ENCODE data around the gene BRSK2.

BRSK2 gene

DNA sequence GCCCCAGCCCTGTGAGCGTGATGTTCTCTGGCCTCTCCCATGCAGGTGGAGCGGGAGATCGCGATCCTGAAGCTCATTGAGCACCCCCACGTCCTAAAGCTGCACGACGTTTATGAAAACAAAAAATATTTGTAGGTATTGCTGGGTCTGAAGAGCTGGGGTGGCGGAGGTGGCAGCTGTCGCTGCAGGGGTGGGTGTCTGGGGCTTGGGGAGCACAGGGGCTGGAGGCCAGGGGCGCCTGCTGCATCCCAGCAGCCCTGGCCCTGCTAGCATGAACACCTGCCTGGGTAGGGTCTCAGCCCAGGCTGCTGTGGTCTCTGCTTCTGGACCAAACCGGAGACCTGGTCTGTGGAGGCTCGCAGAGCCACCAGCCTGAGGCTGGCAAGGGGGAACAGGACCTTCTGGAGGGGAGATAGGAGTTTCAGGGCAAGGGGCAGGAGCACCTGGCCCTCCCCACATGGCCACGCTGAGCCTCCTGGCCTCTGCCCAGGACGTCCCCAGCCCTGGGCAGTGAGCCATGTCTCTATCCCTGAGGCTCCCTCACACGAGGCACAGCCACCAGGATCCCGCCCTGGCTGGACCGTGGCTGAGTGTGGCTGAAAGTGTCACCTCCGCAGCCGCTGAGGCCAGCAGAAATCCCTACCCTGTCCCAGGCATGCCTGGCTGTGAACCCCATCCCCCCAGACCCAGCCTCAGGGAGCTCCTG is 48.7 kb downstream of the BRSK2 start:
- no peak for DNase-seq

DNA sequence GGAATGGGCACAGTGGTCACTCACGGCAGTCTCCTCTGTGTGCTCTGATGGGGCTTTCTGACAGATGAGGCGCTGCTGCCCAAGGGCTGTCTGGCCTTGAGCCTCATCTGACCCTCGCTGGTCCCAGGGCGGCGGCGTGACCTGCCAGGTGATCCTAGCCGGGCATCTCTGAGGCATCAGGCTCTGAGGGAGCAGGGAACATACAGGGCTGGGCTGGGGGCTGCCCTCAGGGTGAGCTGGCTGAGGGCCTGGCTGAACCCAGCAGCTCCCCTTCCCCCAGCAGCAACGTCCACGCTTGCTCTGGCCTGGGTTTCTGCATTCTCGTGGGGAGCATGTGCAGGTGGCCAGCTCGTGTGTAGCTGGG is 49.2 kb downstream of the BRSK2 start:
- no peak for DNase-seq

DNA sequence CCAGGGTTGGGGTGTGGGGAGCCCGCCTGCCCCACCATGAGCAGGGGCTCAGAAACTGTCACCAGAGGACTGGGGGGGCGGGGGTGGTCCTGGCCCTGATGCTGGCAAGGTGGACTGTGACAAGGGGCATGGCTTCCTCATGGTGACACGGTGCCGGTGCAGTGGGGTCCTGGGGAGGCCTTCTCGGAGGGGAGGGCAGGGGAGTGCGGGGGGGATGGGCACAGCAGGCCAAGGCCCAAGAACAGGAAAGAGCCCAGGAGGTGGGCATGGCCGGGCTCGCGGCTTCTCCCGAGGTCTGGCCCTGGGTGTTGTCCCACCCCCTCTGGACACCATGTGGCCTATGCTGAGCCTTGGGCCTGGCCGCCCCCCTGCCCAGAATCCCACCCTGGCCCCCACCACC is 49.6 kb downstream of the BRSK2 start:
- DNase-seq = no peak

DNA sequence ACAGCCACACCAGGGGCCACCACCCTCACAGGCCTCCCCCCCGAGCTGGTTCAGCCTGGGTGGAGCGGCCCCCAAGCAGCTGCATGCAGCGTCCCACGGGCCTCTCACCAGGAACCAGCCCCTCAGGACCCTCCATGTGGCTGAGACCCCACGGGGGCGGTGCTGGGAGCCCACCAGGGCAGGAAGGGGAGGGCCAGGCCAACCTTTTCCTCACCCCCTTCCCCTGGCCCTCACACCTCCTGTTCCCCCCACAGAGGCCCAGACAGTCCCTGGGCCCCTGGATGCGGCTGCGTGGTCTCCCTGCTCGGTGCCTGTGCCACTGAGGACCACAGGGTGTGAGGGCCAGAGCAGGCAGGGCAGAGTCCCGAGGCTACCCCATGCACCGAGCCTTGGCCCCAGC is 50.3 kb downstream of the BRSK2 start:
- DNase-seq = no peak

DNA sequence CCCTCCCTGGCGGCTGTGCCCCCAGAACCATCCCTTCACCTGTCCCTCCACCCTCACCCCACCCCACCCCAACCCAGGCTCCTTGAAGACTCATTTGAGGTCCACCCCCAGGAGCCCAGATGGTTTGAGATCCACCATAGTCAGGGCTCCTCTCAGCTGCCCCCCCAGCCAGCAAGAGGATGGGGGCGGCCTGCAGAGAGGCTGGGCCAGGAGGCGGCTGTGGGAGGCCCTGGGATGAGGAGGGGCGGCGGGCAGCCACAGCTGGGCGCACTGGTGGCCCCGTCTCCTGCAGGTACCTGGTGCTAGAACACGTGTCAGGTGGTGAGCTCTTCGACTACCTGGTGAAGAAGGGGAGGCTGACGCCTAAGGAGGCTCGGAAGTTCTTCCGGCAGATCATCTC is 50.8 kb downstream of the BRSK2 start:
- DNase-seq = no peak

DNA sequence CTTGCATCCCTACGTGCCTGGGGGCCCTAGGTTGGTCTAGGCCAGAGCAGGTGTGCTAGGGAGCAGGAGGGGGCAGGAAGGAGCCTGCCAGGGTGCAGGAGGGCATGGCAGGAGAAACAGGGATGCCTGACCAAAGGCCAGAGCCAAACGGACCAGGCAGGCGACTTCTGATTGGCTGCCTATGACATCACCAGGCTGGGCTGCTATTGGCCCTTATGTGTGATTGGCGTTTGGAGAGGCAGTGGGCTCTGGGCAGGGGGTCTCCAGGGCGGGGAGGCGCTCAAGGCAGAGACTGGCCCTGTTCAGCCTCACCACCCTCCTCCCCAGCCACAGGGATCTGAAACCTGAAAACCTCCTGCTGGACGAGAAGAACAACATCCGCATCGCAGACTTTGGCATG is 52.4 kb downstream of the BRSK2 start:
- no peak for DNase-seq

DNA sequence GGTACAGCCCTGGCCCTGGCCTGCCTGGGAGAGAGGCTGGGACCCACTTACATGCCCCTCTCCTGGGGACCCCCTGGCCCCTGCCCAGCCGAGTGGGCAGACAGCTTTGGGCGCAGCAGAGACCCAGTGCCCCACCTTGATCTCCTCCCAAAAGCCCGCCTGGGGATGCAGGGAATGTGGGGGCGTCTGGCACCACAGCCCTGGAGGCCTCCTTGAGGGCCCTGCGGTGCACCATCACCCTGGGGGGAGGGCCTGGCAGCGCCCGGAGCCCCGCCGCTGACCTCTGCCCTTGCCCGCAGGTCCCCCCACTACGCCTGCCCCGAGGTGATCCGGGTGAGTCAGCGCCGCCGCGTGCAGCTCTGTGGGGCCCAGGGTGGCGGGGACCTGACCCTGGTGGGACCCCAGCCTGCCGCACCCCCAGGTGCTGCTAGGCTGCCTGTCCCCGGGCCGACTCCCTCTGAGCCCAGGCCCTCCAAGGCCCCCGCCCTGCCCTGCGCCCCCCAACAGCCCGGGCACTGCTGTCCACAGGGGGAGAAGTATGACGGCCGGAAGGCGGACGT is 53.2 kb downstream of the BRSK2 start:
- DNase-seq = no peak

DNA sequence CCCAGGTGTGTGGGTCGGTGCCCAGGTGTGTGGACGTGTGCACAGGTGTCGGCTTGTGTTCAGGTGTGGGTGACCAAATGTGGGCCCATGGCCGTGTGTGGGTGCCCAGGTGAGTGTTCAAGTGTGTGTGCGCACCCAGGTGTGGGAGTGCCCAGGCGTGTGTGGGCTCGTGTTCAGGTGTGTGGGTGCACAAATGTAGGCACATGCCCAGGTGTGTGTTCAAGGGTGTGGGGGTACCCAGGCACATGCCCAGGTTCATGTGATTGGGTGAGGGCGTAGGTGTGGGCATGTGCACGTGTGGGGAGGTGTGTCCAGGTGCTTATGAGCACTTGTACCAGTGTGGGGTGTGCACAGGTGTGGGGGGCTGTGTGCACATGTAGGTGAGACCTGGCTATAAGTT is 54.0 kb downstream of the BRSK2 start:
- no peak for DNase-seq

DNA sequence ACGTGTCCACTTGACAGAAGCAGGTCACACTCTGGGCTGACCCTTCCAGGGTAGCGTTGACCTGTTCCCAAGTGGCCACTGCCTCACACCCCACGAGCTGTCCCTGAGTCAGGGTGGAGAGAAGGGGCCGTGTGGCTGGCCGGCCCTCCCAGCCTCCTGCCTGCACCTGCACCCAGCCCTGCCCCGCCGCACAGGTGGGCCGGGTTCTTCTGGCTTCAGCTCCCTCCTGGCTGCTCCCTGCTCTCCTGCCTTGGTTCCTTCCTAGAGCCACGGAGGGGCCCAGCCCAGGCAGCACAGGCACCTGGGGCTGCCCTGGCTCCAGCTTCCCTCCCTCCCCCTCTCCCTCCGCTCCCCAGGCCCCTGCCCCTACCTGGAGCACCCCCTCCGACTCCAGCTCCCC is 54.6 kb downstream of the BRSK2 start:
- no peak for DNase-seq

DNA sequence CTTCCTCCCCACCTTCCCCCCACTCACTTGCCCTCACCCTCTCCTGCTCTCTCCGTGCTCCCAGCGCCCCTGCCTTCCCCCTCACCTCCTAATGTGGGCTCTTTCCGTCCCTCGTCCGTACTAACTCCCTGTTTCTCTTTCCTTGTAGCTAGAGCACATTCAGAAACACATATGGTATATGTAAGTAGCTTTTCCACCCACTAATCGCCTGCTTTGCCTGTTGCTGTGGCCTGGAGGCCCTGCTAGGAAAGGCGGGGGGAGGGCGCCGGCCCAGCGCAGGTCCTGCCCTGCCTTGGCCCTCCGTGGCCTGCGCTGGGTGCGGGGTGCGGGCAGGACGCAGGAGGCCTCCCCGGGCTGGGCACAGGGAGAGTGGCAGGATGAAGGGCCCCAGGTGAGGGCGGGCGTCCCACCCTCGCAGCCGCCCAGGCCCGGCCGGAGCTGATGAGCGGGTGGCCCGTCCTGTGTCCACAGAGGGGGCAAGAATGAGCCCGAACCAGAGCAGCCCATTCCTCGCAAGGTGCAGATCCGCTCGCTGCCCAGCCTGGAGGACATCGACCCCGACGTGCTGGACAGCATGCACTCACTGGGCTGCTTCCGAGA is 55.2 kb downstream of the BRSK2 start:
- DNase-seq = no peak

DNA sequence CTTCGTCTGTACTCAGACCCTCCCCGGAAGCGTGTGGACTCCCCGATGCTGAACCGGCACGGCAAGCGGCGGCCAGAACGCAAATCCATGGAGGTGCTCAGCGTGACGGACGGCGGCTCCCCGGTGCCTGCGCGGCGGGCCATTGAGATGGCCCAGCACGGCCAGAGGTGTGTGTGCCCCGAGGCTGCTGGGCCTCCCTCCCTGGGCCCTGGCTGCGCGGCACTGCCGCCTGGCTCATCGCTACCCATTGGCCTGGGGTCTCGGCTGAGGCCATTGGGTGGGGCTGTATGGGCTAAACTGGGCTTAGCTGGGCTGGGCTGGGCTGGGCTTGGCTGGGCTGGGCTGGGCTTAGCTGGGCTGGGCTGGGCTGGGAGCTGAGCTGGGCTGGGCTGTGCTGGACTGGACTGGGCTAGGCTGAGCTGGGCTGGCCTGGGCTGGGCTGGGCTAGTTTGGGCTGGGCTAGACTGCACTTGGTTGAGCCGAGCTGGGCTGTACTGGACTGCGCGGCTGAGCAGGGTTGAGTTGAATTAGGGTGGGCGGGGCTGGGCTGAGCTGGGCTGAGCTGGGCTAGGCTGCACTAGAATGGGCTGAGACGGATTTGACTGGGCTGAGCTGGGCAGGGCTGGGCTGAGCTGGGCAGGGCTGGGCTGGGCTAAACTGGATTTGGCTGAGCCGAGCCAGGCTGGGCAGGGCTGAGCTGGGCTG is 56.2 kb downstream of the BRSK2 start:
- DNase-seq = no peak

DNA sequence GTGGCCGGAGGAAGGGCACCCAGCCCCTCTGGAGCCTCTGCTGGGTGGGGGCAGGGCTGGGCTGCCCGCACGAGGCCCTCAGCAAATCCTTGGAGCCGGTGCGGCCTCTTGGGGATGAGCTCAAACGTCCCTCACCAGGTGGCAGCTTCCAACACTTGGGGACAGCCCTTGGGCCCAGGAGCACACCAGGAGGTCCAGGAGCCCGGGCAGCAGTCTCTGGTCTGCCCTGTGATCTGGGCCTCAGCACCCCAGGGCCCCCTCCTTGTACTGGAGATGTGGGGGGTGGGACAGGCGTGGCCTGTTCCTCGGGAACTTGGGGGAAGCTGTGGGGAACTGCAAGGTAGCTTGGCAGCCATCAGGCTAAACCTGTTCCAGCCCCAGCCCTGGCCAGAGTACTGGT is 56.9 kb downstream of the BRSK2 start:
- DNase-seq = no peak

DNA sequence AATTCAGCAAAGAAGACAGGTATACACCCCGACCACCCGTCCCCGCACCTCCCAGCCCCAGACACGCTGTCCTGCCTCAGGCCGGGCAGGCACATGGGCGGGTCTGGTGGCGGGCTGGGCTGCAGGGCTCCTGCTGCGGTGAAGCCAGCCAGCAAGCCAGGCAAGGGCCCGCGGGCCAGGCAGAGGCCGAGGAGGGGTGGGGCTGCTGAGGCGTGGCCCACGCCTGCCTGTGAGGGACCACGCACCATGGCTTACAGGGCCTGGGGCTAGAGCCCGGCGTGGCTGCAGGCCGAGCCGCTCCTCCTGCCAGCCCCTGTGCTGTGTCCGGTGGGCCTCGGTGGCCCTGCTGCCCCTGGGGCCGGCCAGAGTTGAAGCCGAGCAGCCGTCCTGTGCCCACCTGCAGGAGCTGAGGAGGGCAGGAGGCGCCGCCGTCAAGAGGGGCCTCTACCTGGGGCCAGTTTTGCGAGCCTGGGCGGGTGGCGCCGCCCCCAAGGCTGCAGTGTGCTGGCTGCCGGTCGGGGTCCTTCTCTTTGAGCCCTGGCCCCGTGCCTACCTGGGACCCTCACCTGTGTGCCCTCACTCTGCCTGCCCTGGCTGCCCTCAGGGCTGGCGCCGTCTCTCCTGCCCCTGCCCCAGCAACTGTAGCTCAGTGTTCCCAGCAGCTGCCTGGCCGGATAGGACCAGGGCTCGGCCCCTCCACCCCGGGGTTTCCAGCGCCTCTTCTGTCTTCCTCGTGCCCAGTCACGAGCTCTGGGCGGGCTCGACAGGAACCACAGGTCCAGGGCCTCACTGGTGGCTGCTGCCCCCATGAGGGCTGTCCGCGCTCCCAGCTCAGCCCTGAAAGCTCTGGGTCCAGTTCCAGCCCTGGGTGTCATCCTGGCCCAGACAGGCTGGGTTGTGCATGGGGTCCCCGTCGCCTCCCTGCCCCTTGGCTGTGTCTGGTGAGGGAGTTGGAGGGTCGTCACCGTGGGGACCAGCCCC is 58.4 kb downstream of the BRSK2 start:
- no peak for DNase-seq

DNA sequence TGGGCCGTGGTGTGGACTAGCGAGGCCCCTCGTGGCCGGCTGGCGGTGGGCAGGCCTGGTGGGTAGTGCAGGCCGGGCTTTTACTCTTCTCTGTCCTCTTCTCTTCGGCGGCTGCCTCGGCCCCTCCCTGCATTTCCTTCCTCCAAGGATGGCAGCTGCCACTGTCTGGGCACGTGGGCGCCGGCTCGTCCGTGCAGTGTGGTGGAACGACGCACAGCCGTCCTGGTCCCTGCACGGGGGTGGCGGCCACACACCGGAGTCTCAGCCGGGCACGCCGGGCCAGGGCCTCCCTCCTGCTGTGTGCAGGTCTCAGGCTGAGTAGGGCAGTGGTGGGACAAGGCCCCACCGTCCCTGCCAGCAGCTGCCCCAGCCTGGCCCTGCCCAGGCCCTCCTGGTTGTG is 59.1 kb downstream of the BRSK2 start:
- no peak for DNase-seq

DNA sequence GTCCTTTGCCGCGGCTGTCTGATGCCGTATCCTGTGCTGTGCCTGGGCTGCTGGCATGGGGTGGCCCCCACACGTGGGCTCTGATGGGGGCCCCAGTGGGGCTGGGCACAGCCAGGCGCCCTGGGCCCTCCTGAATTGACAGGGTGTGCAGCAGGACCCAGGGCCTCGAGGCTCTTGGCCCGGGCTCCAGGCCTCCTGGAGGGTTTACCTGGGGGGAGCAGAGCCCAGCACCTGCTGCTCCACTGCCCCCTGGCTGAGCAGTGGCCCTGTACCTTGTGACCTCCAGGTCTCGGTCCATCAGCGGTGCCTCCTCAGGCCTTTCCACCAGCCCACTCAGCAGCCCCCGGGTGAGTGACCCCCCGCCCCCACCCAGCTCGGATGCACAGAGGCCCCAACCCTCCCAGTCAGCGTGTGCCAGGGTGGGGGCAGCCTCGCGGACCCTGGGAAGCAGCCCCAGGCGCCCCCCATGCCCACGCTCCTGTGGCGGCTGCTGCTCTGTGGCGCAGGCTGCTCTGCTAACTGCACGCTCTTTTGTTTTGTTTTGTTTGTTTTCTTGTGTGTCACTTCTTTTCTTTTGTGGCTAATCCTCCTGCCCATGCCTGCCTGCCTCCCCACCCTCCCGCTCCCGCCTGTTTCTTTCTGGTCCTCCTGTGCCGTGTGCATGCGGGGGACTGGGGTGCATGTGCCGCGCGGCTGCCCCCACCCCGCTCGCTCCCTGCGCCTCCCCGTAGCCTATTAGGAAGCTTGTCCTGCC is 59.9 kb downstream of the BRSK2 start:
- no peak for DNase-seq

DNA sequence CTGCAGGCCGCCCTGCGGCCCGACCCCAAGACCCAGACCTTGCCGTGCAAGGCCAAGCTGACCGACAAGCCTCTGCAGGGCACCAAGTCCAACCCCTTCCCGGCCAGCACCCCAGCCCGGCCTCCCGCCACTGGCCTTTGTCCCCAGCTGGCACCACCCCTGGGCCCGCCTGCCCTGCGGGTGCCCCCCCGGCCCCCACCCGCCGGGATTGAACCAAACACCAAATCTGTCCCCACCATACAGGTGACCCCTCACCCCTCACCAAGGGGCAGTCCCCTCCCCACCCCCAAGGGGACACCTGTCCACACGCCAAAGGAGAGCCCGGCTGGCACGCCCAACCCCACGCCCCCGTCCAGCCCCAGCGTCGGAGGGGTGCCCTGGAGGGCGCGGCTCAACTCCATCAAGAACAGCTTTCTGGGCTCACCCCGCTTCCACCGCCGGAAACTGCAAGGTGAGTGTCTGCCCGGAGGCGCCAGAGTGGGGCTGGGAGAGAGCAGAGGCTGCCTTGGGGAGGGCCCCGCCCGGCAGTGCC is 60.7 kb downstream of the BRSK2 start:
- no peak for DNase-seq

DNA sequence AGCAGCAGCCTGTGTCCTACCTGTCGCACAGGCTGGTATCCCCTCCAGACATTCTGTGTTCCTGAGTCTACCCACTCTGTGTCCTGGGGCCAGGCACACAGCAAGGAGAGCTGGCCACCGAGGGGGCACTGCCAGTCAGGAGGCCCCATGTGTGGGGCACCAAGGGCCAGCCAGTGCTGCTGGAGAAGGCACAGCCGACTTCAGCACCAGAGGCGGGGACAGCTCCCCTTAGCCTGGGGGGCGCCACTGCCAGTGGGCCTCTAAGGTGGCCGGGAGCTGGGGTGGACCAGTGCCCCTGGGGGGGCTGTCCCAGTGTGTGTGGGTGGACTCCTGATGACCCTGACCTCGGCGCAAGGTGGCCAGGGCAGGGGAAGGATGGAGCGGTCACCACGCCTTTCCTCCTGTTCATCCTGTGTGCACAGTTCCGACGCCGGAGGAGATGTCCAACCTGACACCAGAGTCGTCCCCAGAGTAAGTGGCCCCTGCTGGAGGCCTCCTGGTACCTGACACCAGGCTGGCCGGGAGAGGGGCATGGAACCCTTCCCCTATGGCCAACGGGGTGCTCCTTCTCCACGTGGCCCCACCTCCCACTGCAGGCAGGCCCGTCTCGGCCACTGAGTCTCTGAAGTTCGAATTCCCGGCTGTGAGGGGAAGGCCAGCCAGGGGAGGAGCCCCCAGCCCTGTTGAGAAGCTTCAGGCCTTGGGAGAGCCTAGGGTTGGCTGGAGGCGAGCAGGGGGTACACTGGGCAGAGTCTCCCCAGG is 61.4 kb downstream of the BRSK2 start:
- DNase-seq = no peak

DNA sequence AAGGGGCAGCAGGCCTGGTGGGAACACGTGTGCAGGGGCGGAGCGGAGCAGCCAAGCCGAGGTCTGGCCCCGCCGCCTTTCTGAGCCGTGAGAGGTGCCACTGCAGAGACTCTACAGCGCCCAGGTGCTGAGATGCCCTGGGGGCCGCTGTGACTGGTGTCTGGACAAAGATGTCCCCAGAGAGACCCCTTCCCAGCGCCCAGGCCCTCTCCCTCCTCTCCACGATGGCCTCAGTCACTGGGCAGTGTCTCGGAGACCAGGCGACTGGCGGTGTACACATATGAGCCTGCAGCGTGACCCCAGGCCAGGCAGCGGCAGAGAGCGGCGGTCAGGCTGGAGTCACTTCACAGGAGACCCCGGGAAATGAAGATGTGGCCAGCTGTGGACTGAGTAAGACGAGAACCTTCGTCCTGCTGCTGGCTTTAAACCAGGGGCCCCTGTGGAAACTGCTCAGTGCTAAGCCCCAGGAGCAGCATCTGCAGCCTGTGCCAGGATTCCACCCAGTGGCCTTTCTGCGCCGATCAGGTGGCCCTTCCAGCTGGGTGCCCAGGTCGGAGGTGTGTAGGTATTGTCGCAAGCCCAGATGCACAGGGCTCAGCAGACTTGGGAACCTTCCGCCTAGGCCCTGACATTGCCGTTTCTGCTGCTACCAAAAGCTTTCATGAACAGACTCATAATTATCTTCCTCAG is 62.2 kb downstream of the BRSK2 start:
- no peak for DNase-seq

DNA sequence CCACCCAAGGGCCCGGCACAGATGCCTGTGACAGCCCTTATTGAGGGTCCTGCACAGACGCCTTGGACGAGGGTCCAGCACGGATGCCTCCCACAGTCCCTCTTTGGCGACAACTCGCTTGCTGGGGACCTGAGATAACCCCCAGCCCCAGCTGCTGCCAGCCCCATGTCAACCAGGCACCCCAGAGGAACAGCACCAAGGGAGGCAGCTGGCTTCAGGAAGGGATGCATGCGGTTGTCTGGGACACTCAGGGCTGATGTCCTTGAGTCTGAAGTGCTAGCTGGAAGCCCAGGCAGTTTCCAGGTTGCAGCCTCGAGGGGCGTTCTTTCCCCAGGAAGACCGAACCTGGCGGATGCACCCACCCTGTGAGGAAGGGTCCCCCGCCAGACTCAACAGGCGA is 63.0 kb downstream of the BRSK2 start:
- DNase-seq = no peak

DNA sequence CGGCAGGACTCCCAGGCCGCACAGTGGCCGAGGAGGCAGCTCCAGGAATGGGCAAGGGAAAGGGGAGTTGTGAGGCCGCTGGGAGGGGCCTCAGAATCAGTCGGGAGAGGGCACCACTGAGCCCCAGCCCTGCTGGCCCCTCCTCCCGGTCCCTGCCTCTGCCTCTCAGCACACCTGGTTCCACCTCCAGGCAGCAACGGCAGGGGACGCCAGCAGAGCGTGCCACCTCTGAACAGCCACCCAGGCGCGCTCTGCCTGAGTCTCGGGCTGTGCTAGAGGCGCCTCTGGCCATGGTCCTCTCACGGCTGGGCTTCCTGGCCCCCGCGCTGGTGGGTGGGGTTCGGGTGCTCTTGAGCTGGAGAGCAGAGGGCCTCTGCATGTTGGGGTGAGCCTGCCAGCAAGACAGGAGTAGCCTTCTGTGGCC is 63.9 kb downstream of the BRSK2 start:
- peak; percentile 75 for DNase-seq

DNA sequence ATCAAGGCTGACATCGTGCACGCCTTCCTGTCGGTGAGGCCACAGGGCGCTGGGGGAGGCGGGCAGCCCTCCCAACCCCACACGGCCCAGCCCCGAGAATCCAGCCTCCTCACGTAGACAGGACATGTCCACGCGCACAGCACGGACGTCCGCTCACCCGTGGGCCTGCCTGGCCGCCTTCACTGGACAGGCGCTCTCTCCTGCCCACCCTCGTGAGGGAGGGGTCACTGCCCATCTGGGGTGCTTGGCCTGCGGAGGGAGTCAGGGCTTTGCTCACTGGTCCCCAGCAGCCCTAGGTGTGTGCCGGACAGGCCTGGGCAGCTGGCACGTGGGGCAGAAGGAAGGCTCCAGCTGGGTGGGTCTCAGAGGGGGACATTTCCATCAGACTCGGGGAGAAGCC is 64.8 kb downstream of the BRSK2 start:
- DNase-seq = no peak
